ENCODE data around the gene INAFM1.
"Not testable (repeated sequence)": the region's sequence is repeated elsewhere in the genome, so short reads cannot be mapped to it uniquely, and the experiment has no call there.

The INAFM1 gene

GRCh38 chr19:47240996-47241918, 33.4 kb upstream of the INAFM1 start:
- DNase-seq (ENCODE audit: low spot score) = peak; percentile 86
- FAIRE-seq = peak; percentile 82

- FAIRE-seq = no peak
- no peak for DNase-seq (ENCODE audit: low spot score)
Observed at GRCh38 chr19:47241919-47242577, 32.6 kb upstream of the INAFM1 start.

- FAIRE-seq = no peak
- peak; percentile 29 for DNase-seq (ENCODE audit: low spot score)
Observed at GRCh38 chr19:47243364-47243775, 31.3 kb upstream of the INAFM1 start.

GRCh38 chr19:47243776-47244547, 30.7 kb upstream of the INAFM1 start:
- FAIRE-seq = no peak
- peak; percentile 90 for DNase-seq (ENCODE audit: low spot score)

- FAIRE-seq (no peak), DNase-seq (ENCODE audit: low spot score) (peak; percentile 59)
Observed at GRCh38 chr19:47247308-47247990, 27.2 kb upstream of the INAFM1 start.

- not testable (repeated sequence) for FAIRE-seq
Observed at GRCh38 chr19:47253016-47253415, 21.7 kb upstream of the INAFM1 start.

GRCh38 chr19:47253467-47253881, 21.2 kb upstream of the INAFM1 start:
- FAIRE-seq = no peak
- no peak for DNase-seq (ENCODE audit: low spot score)

More at GRCh38 chr19:47253016-47253415, 21.7 kb upstream of the INAFM1 start:
- DNase-seq (ENCODE audit: low spot score) = not testable (repeated sequence)

GRCh38 chr19:47253970-47254369, 20.7 kb upstream of the INAFM1 start:
- no peak for FAIRE-seq
- no peak for DNase-seq (ENCODE audit: low spot score)

GRCh38 chr19:47255879-47256692, 18.6 kb upstream of the INAFM1 start, which contains the start of gene CCDC9:
CCDC9 (plus strand) TSS chr19:47256525; CDS start chr19:47258401, 1,876 bp downstream.
- DNase-seq (ENCODE audit: low spot score) (peak; percentile 95), FAIRE-seq (peak; percentile 85)

GRCh38 chr19:47256693-47257410, 17.8 kb upstream of the INAFM1 start:
- FAIRE-seq = peak; percentile 58
- DNase-seq (ENCODE audit: low spot score) = peak; percentile 98

GRCh38 chr19:47257411-47258169, 17.1 kb upstream of the INAFM1 start:
- FAIRE-seq (no peak), DNase-seq (ENCODE audit: low spot score) (no peak)

- FAIRE-seq (no peak), DNase-seq (ENCODE audit: low spot score) (no peak)
Observed at GRCh38 chr19:47258434-47258833, 16.3 kb upstream of the INAFM1 start.

- FAIRE-seq = no peak
- DNase-seq (ENCODE audit: low spot score) = no peak
Observed at GRCh38 chr19:47258895-47259555, 15.7 kb upstream of the INAFM1 start.

GRCh38 chr19:47260476-47260875, 14.2 kb upstream of the INAFM1 start:
- FAIRE-seq (no peak), DNase-seq (ENCODE audit: low spot score) (no peak)

- FAIRE-seq; DNase-seq (ENCODE audit: low spot score): not testable (repeated sequence)
Observed at GRCh38 chr19:47261946-47262793, 12.5 kb upstream of the INAFM1 start.

GRCh38 chr19:47264629-47265028, 10.1 kb upstream of the INAFM1 start:
- no peak for FAIRE-seq
- DNase-seq (ENCODE audit: low spot score) = no peak

GRCh38 chr19:47266401-47266941, 8.2 kb upstream of the INAFM1 start:
- FAIRE-seq (no peak), DNase-seq (ENCODE audit: low spot score) (no peak)
